Neuronal stem cell (in vitro differentiated cells): ENCODE measurements around the gene HOXD9.
A peak's percentile ranks its signal among the peaks of the same experiment; 100 is the strongest.

ENCODE experiments used
- DNase-seq: peaks from one replicate; pipeline ENCODE4 v3.0.0-alpha.2; 2013; ENCODE audit warnings: low spot score
- H2AFZ ChIP-seq: one replicate; pipeline ENCODE4 v1.6.1; 2013; ENCODE audit warnings: mild to moderate bottlenecking, low read length, inconsistent platforms
- H2AK5ac ChIP-seq: 2 replicates; pipeline ENCODE4 v1.6.1; 2013; ENCODE audit warnings: low read depth, mild to moderate bottlenecking, inconsistent platforms, low read length, moderate library complexity, mixed read lengths
- H2BK120ac ChIP-seq: 2 replicates; pipeline ENCODE4 v1.6.1; 2013; ENCODE audit warnings: low read depth, mild to moderate bottlenecking, inconsistent platforms, low read length, moderate library complexity, mixed read lengths
- H2BK12ac ChIP-seq: one replicate; pipeline ENCODE4 v1.6.1; 2013; ENCODE audit warnings: low read length, inconsistent platforms
- H2BK15ac ChIP-seq: 2 replicates; pipeline ENCODE4 v1.6.1; 2013; ENCODE audit warnings: mild to moderate bottlenecking, low read length, inconsistent platforms, mixed read lengths
- H2BK5ac ChIP-seq: one replicate; pipeline ENCODE4 v1.6.1; 2013; ENCODE audit warnings: inconsistent platforms, mild to moderate bottlenecking, low read length, moderate library complexity
- H3K14ac ChIP-seq: one replicate; pipeline ENCODE4 v1.6.1; 2013; ENCODE audit warnings: low read length, inconsistent platforms
- H3K18ac ChIP-seq: 2 replicates; pipeline ENCODE4 v1.6.1; 2013; ENCODE audit warnings: low read length, inconsistent platforms
- H3K23ac ChIP-seq: 2 replicates; pipeline ENCODE4 v1.6.1; 2013; ENCODE audit warnings: low read depth, mild to moderate bottlenecking, mixed read lengths, low read length, inconsistent platforms; ENCODE audit not compliant: poor library complexity
- H3K27ac ChIP-seq: replicated peaks from 3 replicates; pipeline ENCODE4 v1.5.1; 2013; ENCODE audit warnings: low read length, inconsistent platforms
- H3K27me3 ChIP-seq, 3 experiments: 2 replicates each; pipeline ENCODE4 v1.6.1; 2013; ENCODE audit warnings: low read length in 3 of 3, mild to moderate bottlenecking in 2 of 3, inconsistent platforms in 1 of 3, low read depth in 1 of 3, mixed read lengths in 1 of 3, moderate library complexity in 1 of 3; ENCODE audit not compliant: control insufficient read depth in 3 of 3, insufficient read depth in 3 of 3
- H3K36me3 ChIP-seq, 2 donors: replicated peaks in 1 of 2; 2 replicates each; pipeline ENCODE4 v1.6.1; 2013; ENCODE audit warnings: low read length in 2 of 2; ENCODE audit not compliant: control insufficient read depth in 2 of 2, insufficient read depth in 2 of 2
- H3K4ac ChIP-seq: 2 replicates; pipeline ENCODE4 v1.6.1; 2013; ENCODE audit warnings: inconsistent platforms, mild to moderate bottlenecking, low read length, moderate library complexity
- H3K4me1 ChIP-seq, 2 donors: 1 replicate in 1 of 2; 2 replicates in 1 of 2; pipeline ENCODE4 v1.6.1; 2013; ENCODE audit warnings: low read length in 2 of 2, low read depth in 1 of 2; ENCODE audit not compliant: control insufficient read depth in 2 of 2, insufficient read depth in 1 of 2
- H3K4me2 ChIP-seq: one replicate; pipeline ENCODE4 v1.6.1; 2013; ENCODE audit warnings: mild to moderate bottlenecking, low read length, inconsistent platforms; ENCODE audit not compliant: insufficient read depth, poor library complexity, severe bottlenecking
- H3K4me3 ChIP-seq, 2 donors: 2 replicates each; pipeline ENCODE4 v1.5.1; 2013; ENCODE audit warnings: low read length in 2 of 2, mild to moderate bottlenecking in 2 of 2, inconsistent platforms in 1 of 2, moderate library complexity in 1 of 2
- H3K79me1 ChIP-seq: one replicate; pipeline ENCODE4 v1.6.1; 2013; ENCODE audit warnings: low read depth, mild to moderate bottlenecking, inconsistent platforms, low read length, moderate library complexity
- H3K9ac ChIP-seq: one replicate; pipeline ENCODE4 v1.6.1; 2013; ENCODE audit warnings: mild to moderate bottlenecking, low read depth, low read length, inconsistent platforms; ENCODE audit not compliant: poor library complexity
- H3K9me3 ChIP-seq, 2 donors: replicated peaks in 1 of 2; 2 replicates each; pipeline versions ENCODE3 to v1.6.1; 2013; ENCODE audit warnings: low read length in 2 of 2, mild to moderate bottlenecking in 2 of 2, inconsistent platforms in 1 of 2, low read depth in 1 of 2, mixed read lengths in 1 of 2, moderate library complexity in 1 of 2; ENCODE audit not compliant: control insufficient read depth in 2 of 2, insufficient read depth in 1 of 2
- H4K8ac ChIP-seq: one replicate; pipeline ENCODE4 v1.6.1; 2013; ENCODE audit warnings: low read depth, mild to moderate bottlenecking, inconsistent platforms, low read length, moderate library complexity
- H4K91ac ChIP-seq: one replicate; pipeline ENCODE4 v1.6.1; 2013; ENCODE audit warnings: low read length, low read depth, mild to moderate bottlenecking, inconsistent platforms; ENCODE audit not compliant: poor library complexity
- WGBS, 2 donors: extraction: QIAGEN DNeasy Blood & Tissue Kit; methylation state at CpG; one replicate each; pipeline ENCODE4 v1.1.7; 2013; ENCODE audit warnings: missing lambda C conversion rate in 2 of 2, mixed read lengths in 1 of 2; ENCODE audit not compliant: insufficient read length in 2 of 2, insufficient replicate concordance in 1 of 2; ENCODE audit errors: extremely low coverage in 2 of 2; 5-methylcytosine and 5-hydroxymethylcytosine counted together

HOXD9 gene

GRCh38 chr2:176081376-176081836 lies 41.1 kb upstream of the HOXD9 start:
- Histone ChIP-seq H2BK15ac (no peak overlapping the region), H3K27ac (no peak overlapping the region), H2BK5ac (no peak overlapping the region), H2BK12ac (no peak overlapping the region), H3K4ac (no peak overlapping the region), H2AK5ac (no peak overlapping the region), H3K4me2 (no peak overlapping the region), H4K8ac (no peak overlapping the region), H3K9ac (no peak overlapping the region), H3K27me3 (peaks cover 53 to 98% (median 90%) of the 10 kb centered on the region in 3 experiments), H3K4me1 (peaks cover 0 to 2% of the 10 kb centered on the region in 2 donors), H3K18ac (no peak overlapping the region), H2BK120ac (no peak overlapping the region), H3K79me1 (no peaks in the 10 kb centered on the region), H3K23ac (no peak overlapping the region), H3K36me3 (no peaks in the 10 kb centered on the region), H3K4me3 (no peak overlapping the region), H2AFZ (no peak overlapping the region), H3K9me3 (peaks cover 0 to 4% of the 10 kb centered on the region in 2 donors), H3K14ac (no peak overlapping the region), H4K91ac (no peak overlapping the region)
- no CpG with 5 or more reads among the region's 17 CpGs for WGBS, 2 donors
- no peak for DNase-seq

DNA sequence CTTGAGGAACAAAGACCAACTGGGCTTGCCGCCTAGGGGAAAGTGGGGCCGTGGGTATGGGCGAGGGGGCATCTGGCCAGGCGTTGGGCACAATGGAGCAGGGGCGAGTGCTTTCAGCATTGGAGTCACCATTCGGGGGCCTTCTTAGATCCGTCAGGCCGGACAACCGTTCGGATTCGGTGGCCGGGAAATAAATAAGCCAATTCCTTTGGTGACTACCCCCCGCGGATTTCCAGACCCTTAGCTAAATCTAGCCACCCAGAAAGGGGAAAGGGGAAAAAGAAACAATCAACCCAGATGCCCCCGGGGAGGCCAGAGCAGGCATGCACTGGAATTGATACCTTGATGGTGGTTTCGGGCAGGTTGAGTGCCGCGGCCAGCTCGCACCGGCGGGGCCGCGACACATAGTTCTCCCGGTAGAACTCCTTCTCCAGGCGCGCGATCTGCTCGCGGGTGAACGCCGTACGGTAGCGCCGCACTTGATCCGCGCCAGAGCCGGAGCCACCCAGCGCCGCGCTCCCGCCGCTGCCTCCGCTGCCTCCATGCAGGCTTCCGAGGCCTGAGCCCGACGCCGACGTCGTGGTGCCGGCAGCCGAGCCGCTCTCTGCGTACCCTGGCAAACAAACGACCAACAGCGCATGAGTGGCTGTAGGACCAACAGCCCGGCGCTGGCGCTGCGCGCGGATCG lies 40.5 kb upstream of the HOXD9 start:
- Histone ChIP-seq H3K9ac (no peak overlapping the region), H3K4me3 (no peak overlapping the region), H3K4me1 (peaks cover 0 to 2% of the 10 kb centered on the region in 2 donors), H3K4ac (no peak overlapping the region), H2BK120ac (no peak overlapping the region), H4K8ac (no peak overlapping the region), H2AK5ac (no peak overlapping the region), H2BK5ac (no peak overlapping the region), H3K9me3 (peaks cover 0 to 4% of the 10 kb centered on the region in 2 donors), H3K18ac (no peak overlapping the region), H3K14ac (no peak overlapping the region), H3K23ac (no peak overlapping the region), H2BK12ac (no peak overlapping the region), H2AFZ (peak overlapping the region; percentile 83), H3K36me3 (no peaks in the 10 kb centered on the region), H3K27ac (no peak overlapping the region), H3K79me1 (no peaks in the 10 kb centered on the region), H4K91ac (no peak overlapping the region), H3K27me3 (peaks cover 53 to 98% (median 90%) of the 10 kb centered on the region in 3 experiments), H2BK15ac (no peak overlapping the region), H3K4me2 (peak overlapping the region; percentile 3)
- no peak for DNase-seq
- no CpG with 5 or more reads among the region's 62 CpGs for WGBS, 2 donors

DNA sequence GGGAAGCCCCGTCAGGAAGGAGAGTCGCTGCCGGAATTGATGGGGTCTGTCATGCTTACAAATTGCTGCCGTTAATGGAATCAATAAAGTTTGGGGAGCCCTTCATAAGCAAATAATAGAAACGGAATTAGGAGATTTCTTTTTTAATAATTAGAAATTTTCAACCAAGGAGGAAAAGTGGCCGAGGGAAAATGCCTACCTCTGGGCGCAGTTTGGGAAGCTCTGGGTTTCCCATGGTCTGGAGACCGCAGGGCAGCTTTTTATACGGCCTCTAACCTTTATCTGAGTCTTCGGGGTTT lies 40.0 kb upstream of the HOXD9 start:
- Histone ChIP-seq H3K9me3 (peaks cover 0 to 4% of the 10 kb centered on the region in 2 donors), H3K27me3 (peaks cover 55 to 98% (median 94%) of the 10 kb centered on the region in 3 experiments), H3K36me3 (no peaks in the 10 kb centered on the region), H2AK5ac (no peak overlapping the region), H3K4me2 (no peak overlapping the region), H2BK120ac (no peak overlapping the region), H4K91ac (no peak overlapping the region), H3K9ac (no peak overlapping the region), H3K4ac (no peak overlapping the region), H2AFZ (peak overlapping the region; percentile 79), H3K18ac (no peak overlapping the region), H3K4me3 (no peak overlapping the region), H2BK15ac (no peak overlapping the region), H4K8ac (no peak overlapping the region), H3K4me1 (peaks cover 0 to 2% of the 10 kb centered on the region in 2 donors), H2BK5ac (no peak overlapping the region), H2BK12ac (no peak overlapping the region), H3K27ac (no peak overlapping the region), H3K23ac (no peak overlapping the region), H3K79me1 (no peaks in the 10 kb centered on the region), H3K14ac (no peak overlapping the region)
- DNase-seq = no peak
- no CpG with 5 or more reads among the region's 10 CpGs for WGBS, 2 donors

DNA sequence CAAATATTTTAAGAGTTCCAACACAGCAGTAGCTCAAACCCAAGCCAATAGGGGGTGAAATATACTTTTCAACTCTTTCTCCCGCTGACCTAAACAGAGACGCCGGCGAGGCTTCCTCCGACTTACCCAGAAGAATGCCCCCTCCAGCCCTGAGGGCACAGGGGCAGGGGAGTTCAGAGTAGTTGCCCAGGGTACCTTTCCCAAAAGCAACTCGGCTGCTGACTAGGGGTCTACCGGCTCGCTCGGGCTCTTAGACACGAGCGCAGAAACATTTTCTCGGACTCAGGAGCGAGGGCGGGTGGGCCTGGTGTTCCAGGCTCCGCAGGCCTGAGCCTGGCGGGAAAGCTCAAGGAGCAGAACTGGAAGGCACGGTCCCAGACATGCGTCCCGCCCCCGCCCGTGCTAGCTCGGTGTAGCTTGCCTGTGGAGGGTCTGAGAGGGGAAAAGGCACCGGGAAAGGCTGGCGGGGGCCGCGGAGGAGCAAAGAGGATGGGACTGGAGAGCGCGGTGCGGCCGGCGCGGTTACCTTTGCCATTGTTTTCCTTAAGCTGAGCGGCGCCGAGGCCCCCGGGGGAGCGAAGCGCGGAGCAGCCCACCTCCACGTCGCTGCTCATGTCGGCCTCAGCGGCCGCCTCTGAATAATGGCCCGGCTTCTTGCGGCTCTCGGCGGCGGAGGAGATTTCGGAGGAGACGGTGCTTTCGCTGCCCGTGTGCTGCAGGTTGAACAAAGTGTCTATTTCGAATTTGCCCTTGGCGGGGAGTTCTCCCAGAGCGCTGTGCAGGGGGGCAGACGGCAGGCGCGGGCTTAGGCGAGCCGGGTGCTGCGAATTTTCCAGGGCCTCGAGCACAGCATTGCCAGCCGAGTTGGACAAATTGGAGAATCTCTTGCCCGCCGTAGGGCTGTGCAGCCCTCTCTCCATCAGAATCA lies 39.4 kb upstream of the HOXD9 start:
- Histone ChIP-seq H3K18ac (no peak overlapping the region), H3K14ac (no peak overlapping the region), H3K4me2 (no peak overlapping the region), H2AK5ac (no peak overlapping the region), H3K4ac (no peak overlapping the region), H3K79me1 (no peaks in the 10 kb centered on the region), H3K9me3 (peaks cover 0 to 4% of the 10 kb centered on the region in 2 donors), H3K9ac (no peak overlapping the region), H2BK5ac (no peak overlapping the region), H3K23ac (no peak overlapping the region), H3K27ac (no peak overlapping the region), H3K4me3 (no peak overlapping the region), H3K36me3 (no peaks in the 10 kb centered on the region), H2BK12ac (no peak overlapping the region), H2BK120ac (no peak overlapping the region), H4K91ac (no peak overlapping the region), H3K4me1 (peaks cover 0 to 3% of the 10 kb centered on the region in 2 donors), H2AFZ (peak overlapping the region; percentile 79), H3K27me3 (peaks cover 60 to 100% (median 98%) of the 10 kb centered on the region in 3 experiments), H4K8ac (no peak overlapping the region), H2BK15ac (no peak overlapping the region)
- WGBS, 2 donors = no CpG with 5 or more reads among the region's 66 CpGs
- no peak for DNase-seq
